Measurements from ENCODE around the gene PCSK6.

DNA sequence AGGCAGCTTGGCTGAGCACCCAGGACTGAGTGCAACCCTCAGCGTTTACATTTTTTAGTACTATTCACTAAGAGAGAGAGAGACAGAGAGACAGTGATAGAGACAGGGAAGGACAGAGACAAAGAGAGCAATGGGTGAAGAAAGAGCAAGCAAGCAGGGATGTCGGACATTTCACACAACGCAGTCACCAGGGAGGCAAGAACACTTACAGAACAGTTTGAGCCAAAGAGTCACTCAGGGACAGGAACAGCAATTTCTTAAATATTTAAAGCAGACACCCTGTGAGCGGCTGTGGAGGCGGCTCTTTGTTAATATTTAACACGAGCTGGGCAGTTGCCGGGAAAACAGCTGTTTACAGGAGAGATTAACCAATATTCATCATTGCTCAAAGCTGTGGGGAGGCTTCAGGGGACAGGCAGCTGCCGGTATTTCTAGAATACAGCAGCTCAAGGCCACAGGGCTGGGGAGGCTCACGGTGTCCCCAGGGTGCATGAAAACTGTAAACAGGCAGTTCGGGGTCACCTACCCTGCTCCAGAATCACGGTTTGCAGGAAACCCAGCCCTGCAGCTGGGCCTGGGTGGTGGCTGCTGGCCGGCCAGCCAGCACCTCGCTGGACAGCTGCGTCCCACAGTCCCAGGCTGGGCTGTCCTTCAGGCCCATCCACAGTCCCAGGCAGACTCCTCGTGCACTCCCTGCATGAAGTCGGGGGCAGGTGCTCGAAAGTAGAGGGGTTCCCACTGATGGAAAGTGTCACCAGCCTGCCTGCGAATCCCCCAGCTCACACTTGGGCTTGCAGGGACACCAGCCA, 38.8 kb upstream of the PCSK6 start:
- TF ChIP-seq, protein P1, sequence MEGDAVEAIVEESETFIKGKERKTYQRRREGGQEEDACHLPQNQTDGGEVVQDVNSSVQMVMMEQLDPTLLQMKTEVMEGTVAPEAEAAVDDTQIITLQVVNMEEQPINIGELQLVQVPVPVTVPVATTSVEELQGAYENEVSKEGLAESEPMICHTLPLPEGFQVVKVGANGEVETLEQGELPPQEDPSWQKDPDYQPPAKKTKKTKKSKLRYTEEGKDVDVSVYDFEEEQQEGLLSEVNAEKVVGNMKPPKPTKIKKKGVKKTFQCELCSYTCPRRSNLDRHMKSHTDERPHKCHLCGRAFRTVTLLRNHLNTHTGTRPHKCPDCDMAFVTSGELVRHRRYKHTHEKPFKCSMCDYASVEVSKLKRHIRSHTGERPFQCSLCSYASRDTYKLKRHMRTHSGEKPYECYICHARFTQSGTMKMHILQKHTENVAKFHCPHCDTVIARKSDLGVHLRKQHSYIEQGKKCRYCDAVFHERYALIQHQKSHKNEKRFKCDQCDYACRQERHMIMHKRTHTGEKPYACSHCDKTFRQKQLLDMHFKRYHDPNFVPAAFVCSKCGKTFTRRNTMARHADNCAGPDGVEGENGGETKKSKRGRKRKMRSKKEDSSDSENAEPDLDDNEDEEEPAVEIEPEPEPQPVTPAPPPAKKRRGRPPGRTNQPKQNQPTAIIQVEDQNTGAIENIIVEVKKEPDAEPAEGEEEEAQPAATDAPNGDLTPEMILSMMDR (IDR thresholded peaks at IDR 0.05): no peak
- no peak for TF ChIP-seq POLR2A (IDR thresholded peaks at IDR 0.05)
